Calu3 (cell line): ENCODE results near the gene PPIL1. TPM values are rescaled to one million over a fixed set of nuclear protein-coding genes. Genes with fewer than 3 reads are reported as not detected.
"Not testable (repeated sequence)": the region's sequence is repeated elsewhere in the genome, so short reads cannot be mapped to it uniquely, and the experiment has no call there.

ENCODE experiments used
- BruUV-seq: library from RNA; stranded (reverse); fragments of 400-500 nt; replicated peaks from 2 replicates; lab custom pipeline; 2021; lab: Mats Ljungman, UMichigan
- CTCF ChIA-PET: fragments of 300-600 bp; sonication (Branson Sonifier 250); formaldehyde crosslinking; loops from one replicate; lab custom pipeline; 2022; ENCODE audit warnings: antibody characterized with exemption; lab: Charles Lee
- DNase-seq: peaks from one replicate; pipeline ENCODE4 v3.0.0; 2022
- H3K27ac Mint-ChIP-seq: one replicate; pipeline ENCODE4 v1.8.0; 2022; ENCODE audit warnings: mixed read lengths; ENCODE audit not compliant: unreplicated experiment
- H3K27me3 Mint-ChIP-seq: one replicate; pipeline ENCODE4 v1.8.0; 2022; ENCODE audit warnings: mixed read lengths; ENCODE audit not compliant: unreplicated experiment
- H3K36me3 Mint-ChIP-seq: one replicate; pipeline ENCODE4 v1.8.0; 2022; ENCODE audit warnings: mild to moderate bottlenecking, moderate library complexity, mixed read lengths; ENCODE audit not compliant: insufficient read depth, unreplicated experiment
- H3K4me1 Mint-ChIP-seq: one replicate; pipeline ENCODE4 v1.8.0; 2022; ENCODE audit warnings: mild to moderate bottlenecking, low read depth, mixed read lengths; ENCODE audit not compliant: unreplicated experiment
- H3K4me3 Mint-ChIP-seq: one replicate; pipeline ENCODE4 v1.8.0; 2022; ENCODE audit warnings: mild to moderate bottlenecking, low read depth, moderate library complexity, mixed read lengths; ENCODE audit not compliant: unreplicated experiment
- H3K9me3 Mint-ChIP-seq: one replicate; pipeline ENCODE4 v1.8.0; 2022; ENCODE audit warnings: low read depth, mixed read lengths; ENCODE audit not compliant: unreplicated experiment
- intact Hi-C: fragments of 100-400 bp; cut with micrococcal nuclease; formaldehyde crosslinking; loops from one replicate; pipeline ENCODE4 v1.10.0; 2022; ENCODE audit not compliant: unreplicated experiment
- total RNA-seq: library from RNA; stranded (reverse); gene quantifications from 2 replicates; pipeline ENCODE4 v1.2.3, GENCODE V29; 2022
- TF ChIP-seq, protein P1 (sequence below): fragments of 200-600 bp; IDR thresholded peaks from one replicate; pipeline ENCODE4 v1.8.0; 2022; ENCODE audit warnings: antibody characterized with exemption; ENCODE audit not compliant: unreplicated experiment

The PPIL1 gene
- total RNA-seq, 1 experiment from 2014 or later: 64.4 TPM

DNA sequence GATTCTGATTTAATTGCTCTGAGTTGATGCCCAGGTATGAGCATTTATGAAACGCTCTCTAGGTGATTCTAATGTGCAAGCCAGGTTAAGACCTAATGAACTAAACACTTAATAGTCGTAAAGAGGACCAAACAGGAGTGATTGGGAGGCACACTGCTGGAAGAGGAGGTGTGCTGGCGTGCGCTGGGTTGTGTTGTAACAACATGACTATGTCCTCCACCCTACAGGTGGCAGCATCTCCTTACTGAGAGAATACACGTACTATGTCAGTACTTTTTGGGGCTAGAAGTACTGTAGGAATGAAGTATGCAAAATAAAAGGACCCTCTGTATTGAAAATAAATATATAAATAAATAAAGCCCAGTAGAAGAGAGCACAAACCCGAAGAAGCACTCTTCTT, 23.0 kb upstream of the PPIL1 start:
- DNase-seq: no peak
- no TSS peak for BruUV-seq

DNA sequence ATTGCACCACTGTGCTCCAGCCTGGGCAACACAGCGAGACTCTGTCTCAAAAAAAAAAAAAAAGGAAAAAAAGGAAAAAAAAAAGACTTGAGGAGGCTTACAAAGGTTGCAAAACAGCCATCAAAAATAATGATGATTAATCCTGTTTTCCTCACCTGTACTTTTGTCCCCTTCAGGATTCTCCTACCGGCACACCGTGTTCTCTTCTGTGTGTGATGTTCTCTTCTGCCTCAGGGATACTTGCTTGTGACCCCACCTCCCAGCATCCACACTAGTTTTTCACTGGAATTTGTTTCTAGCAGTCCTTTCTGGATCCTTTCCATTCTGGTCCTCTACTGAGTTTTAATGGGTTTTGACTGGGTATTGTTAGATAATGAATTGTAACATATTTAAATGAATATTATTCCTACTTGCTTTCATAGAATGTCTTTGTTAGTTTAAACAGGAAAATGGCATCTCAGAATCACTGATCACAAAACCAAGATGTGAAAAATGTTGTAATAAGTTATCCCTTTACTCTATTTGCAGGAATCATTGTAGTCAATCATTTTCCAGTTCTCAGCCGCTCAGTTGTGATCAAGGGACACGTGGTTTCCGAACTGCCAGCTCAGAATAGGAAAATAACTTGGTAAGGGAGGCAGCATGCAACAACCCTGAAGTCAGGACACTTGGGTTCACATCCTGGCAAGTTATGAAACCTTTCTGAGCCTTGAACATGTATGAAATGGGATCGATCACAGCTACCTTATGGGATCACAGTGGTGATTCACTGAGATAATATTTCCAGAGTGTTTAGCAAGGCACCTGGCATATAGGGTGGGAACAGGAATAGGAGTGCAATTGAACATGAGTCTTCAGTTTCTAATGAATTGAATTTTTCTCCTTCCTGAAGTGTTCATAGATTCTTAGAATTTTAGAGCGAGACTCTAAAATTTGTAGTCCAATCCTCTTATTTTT, 19.7 kb upstream of the PPIL1 start:
- peaks cover 2% of the 10 kb centered on the region for H3K4me1 Mint-ChIP-seq
- no peaks in the 10 kb centered on the region for H3K27me3 Mint-ChIP-seq
- BruUV-seq: no TSS peak
- TF ChIP-seq, protein P1, sequence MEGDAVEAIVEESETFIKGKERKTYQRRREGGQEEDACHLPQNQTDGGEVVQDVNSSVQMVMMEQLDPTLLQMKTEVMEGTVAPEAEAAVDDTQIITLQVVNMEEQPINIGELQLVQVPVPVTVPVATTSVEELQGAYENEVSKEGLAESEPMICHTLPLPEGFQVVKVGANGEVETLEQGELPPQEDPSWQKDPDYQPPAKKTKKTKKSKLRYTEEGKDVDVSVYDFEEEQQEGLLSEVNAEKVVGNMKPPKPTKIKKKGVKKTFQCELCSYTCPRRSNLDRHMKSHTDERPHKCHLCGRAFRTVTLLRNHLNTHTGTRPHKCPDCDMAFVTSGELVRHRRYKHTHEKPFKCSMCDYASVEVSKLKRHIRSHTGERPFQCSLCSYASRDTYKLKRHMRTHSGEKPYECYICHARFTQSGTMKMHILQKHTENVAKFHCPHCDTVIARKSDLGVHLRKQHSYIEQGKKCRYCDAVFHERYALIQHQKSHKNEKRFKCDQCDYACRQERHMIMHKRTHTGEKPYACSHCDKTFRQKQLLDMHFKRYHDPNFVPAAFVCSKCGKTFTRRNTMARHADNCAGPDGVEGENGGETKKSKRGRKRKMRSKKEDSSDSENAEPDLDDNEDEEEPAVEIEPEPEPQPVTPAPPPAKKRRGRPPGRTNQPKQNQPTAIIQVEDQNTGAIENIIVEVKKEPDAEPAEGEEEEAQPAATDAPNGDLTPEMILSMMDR: no peak
- intact Hi-C loops: no loop called here
- DNase-seq: no peak
- no peak overlapping the region for H3K27ac Mint-ChIP-seq
- peaks cover 10% of the 10 kb centered on the region for H3K36me3 Mint-ChIP-seq
- no peaks in the 10 kb centered on the region for H3K9me3 Mint-ChIP-seq
- CTCF ChIA-PET: interaction anchor here (0.7 kb wide), 1 partner anchor 125 kb away, joined by 3 read pairs; no protein-coding TSS in a partner anchor
- H3K4me3 Mint-ChIP-seq: no peak overlapping the region

More for the DNA sequence above, 23.0 kb upstream of the PPIL1 start:
- intact Hi-C loops: no loop called here
- no peak overlapping the region for H3K4me3 Mint-ChIP-seq
- CTCF ChIA-PET: interaction anchor here (1.6 kb wide), 1 partner anchor 121 kb away, joined by 3 read pairs; no protein-coding TSS in a partner anchor
- H3K4me1 Mint-ChIP-seq: no peaks in the 10 kb centered on the region
- no peak overlapping the region for H3K27ac Mint-ChIP-seq
- H3K9me3 Mint-ChIP-seq: no peaks in the 10 kb centered on the region
- TF ChIP-seq, protein P1: no peak
- no peaks in the 10 kb centered on the region for H3K27me3 Mint-ChIP-seq
- peaks cover 33% of the 10 kb centered on the region for H3K36me3 Mint-ChIP-seq

DNA sequence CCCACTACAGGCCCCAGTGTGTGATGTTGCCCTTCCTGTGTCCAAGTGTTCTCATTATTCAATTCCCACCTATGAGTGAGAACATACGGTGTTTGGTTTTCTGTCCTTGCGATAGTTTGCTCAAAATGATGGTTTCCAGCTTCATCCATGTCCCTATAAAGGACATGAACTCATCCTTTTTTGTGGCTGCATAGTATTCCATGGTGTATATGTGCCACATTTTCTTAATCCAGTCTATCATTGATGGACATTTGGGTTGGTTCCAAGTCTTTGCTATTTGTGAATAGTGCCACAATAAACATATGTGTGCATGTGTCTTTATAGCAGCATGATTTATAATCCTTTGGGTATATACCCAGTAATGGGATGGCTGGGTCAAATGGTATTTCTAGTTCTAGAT, 16.6 kb upstream of the PPIL1 start:
- H3K36me3 Mint-ChIP-seq, H3K9me3 Mint-ChIP-seq, intact Hi-C loops, BruUV-seq, H3K27ac Mint-ChIP-seq, H3K27me3 Mint-ChIP-seq, CTCF ChIA-PET, DNase-seq, H3K4me3 Mint-ChIP-seq: not testable (repeated sequence)
- H3K4me1 Mint-ChIP-seq: peaks cover 21% of the 10 kb centered on the region

DNA sequence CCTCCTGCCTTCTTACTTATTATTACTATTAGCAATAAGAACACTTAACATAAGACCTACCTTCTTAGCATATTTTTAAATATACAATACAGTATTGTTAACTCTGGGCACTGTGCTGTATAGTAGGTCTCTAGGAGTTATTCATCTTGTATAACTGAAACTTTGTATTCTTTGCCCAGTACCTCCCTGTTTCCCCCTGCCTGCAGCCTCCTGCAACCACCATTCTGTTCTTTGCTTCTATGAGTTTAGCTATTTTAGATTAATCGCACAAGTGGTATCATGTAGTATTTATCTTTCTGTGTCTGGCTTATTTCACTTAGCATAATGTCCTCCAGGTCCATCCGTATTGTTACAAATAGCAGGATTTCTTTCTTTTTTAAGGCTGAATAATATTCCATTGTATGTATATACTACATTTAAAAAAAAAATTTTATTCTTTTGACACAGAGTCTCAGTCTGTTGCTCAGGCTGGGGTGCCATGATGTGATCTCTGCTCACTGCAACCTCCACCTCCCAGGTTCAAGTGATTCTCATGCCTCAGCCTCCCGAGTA, 15.6 kb upstream of the PPIL1 start:
- TF ChIP-seq, protein P1: no peak
- CTCF ChIA-PET: interaction anchor here (2.6 kb wide), 1 partner anchor 24 kb away, joined by 10 read pairs; no protein-coding TSS in a partner anchor
- H3K27me3 Mint-ChIP-seq: no peaks in the 10 kb centered on the region
- no peaks in the 10 kb centered on the region for H3K9me3 Mint-ChIP-seq
- DNase-seq: no peak
- H3K4me1 Mint-ChIP-seq: peaks cover 21% of the 10 kb centered on the region
- H3K36me3 Mint-ChIP-seq: peaks cover 12% of the 10 kb centered on the region
- no TSS peak for BruUV-seq
- H3K4me3 Mint-ChIP-seq: no peak overlapping the region
- intact Hi-C loops: no loop called here
- no peak overlapping the region for H3K27ac Mint-ChIP-seq
